NCI-H146 treated with DMSO at 0.1 percent for 48 hours (cell line): Measurements from ENCODE around the gene TXNDC2.
"Not testable (repeated sequence)": the region's sequence is repeated elsewhere in the genome, so short reads cannot be mapped to it uniquely, and the experiment has no call there.

ENCODE experiments used
- DNase-seq: peaks from one replicate; lab custom pipeline; 2025; ENCODE audit not compliant: unreplicated experiment; lab: John Stamatoyannopoulos, UW

Gene TXNDC2

DNA sequence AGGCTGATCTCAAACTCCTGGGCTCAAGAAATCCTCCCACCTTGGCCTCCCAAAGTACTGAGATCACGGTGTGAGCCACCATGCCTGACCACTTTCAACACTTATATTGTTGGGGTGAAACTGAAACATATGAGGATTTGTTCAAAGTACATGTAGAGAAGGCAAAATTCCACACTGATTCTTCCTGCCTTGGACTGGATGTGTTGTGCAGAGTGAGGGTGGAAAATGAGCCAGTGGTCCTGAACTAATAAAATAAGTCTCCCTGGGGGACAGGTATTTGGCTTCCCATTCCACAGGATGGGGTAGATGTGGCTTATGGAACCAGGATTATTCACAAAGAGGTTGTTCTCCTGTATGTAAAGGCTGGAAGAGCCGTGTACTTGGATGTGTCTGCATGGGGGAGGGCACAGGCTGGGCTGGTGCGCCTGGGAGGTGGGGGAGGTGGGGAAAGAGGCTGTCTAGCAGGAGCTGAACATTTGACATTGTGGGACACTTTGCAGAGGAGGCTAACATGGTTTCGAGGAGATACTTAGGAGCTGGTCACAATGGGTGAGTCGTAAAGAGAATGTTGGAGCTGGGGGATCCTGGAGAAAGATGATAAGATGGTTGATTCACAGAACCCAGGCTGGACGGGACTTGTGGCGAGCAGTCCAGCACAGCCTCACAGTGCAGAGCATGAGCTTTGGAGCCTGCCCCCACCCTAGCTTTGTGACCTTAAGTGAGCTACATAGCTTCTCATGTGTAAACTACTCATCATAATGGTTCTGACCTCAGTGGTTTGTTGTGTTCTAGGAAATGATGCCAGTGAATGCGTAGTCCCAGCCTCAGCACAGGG lies at the start of gene TXNDC2:
TSS of gene TXNDC2 (plus strand) at position 804 of the 835 bp plus-strand sequence. CDS start 708 bp downstream, outside the sequence.
- DNase-seq: no peak

DNA sequence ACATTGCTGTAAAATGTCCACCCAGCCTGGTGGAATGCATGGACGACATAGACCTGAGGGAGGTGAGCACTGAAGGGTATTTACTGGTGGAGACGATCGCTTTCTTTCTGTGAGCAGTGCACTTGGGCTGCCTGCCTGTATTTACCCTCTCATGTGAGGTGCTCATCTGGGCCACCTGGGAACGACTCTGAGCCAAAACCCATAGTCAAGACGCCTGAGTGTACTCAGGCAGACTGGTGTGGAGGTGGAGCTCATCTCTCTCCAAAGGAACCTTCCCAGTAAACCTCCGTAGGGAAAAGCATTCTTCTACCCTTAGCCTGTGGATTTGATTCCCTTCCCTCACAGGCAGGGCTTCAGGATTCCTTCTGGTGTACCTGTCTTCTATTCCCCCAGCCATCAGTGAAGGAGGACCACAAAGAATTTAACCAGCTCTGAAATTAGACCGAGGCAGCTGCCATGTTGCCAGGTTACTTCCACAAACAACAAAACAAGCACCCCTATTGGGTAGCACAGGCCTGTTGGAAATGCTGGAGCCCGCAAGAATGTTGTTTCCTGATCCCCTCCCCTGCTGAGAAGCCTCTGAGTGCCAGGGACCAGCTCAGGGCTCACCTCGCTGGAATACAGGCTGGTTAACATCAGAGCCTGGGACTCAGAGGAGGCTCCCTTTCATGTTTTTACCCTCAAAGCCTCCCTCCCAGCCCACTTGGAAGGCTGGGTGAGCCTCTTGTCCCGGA lies 47.5 kb upstream of the TXNDC2 start:
- no peak for DNase-seq

DNA sequence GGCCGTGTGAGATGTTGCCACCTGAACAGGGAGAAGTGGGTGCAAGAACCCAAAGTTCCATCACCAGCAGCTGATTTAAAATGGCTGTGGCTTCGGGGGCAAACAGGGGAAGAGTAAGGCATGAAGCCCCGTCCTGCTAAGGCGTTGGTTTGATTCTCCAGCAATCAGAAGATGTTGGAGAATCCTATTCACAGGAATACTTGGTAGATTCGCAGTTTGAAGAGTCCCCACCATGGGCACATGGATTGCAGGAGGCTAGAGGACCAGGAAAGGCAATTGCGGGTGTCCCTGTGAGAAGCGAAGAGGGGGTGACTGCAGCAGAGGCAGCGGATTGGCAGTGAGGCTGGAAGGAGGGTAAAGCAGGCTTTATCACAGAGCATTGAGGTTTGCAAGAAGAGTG lies 46.6 kb upstream of the TXNDC2 start:
- DNase-seq: no peak

DNA sequence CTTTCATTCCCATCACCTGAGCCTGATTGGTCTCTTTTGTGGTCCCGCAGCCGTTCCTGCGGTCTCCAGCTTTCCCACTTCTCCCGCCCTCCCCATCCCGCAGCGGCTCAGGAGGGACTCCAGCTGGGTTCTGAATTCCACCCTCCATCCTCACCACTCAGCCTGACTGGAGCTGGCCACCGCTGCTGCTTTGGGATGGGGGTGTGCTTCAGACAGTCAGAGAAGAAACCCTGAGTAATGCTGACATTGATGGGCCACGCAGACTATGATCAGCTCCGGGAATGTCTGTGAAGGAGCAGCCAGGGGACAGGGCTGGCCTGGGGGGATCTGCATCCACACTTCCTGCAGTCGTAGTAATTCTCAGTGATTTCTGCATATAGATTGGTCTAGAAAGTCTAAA lies 45.9 kb upstream of the TXNDC2 start:
- DNase-seq: no peak

DNA sequence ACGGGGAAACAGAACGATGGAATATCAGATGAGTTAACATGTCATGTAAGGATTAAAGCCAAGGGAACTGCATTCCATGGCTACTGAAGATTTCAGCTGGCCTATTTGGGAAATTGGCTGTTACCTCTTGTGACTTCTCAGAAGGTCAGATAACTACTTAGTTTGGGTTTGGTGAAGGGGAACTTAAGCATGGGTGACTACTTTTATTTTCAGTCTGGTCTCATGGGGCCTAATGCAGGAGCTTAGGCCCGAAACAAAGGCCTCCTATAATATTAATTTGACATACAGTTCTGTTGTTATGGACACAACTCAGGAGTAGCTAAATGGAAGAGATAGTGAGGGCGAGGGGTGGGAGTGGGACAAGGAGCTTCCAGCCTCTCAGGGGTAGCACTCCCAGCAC lies 44.0 kb upstream of the TXNDC2 start:
- DNase-seq: no peak

DNA sequence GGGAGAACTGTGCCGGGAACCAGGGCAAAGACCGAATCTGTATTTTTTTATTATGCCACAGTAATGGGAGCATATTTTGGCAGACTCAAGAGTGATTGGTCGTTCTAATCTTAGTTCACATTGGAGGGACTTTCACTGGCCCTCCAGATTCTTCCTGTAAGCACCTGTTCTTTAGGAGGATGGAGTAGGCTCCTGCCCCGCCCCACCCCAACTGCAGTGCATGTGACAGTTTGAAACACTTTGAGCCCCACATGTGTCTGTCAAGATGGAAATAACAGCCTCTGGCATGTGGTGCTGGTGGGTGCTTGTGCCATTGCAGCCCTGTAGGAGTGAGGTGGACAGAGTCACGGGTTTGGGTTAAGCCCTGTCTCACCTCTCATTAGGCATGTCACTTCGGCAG lies 43.3 kb upstream of the TXNDC2 start:
- DNase-seq: no peak

DNA sequence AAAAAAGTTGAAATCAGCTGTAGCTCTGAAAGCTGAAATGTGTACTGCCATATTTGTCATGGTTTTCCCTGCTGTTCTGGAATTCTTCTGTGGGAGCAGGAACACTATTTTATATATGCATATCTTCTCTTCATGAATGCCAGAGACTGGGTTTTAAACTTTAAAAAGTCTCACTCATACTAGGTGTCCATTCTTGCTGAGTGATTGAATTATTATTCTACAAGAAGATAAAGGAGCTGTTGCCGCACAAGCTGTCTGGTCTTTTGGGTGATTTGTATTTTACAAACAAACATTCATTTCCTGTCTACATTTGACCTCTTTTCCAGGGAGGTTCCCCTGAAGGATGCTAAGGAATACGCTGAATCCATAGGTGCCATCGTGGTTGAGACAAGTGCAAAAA lies 40.5 kb upstream of the TXNDC2 start:
- DNase-seq: no peak

DNA sequence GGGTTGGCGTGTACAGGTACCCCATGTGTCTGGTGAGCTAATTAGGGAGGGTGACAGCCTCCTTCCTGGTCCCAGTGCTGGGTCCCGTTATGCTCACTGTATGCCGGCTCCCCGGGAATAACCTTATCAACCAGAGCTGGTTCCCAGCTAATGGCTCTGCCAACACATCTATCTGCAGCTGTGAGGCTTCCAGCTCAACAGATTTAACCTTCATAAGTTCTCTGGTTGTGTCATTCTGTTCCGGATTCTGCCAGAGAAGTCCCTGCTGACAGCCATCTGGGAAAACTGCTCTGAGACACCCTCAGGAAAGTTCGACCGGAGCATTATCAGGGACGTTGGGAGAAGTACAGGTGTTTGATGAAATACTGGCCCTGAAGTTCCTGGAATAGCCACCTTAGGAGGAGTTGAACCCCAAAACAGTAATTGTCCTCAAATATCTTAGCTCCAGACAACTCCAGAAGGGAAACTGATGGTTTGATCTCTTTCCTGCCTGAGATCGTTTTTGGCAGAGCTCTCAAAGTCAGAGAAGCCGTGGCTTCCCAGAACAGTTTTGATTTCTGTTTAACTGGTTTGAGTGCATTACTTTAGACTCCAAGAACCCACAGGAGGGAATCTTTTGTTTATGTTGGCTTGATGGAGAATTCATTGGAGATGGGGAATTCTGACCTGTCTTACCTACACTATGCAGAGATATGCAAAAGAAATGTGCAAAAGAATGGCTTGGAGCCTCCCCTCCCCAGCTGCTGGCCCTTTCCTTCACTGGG lies 39.4 kb upstream of the TXNDC2 start:
- DNase-seq: no peak

DNA sequence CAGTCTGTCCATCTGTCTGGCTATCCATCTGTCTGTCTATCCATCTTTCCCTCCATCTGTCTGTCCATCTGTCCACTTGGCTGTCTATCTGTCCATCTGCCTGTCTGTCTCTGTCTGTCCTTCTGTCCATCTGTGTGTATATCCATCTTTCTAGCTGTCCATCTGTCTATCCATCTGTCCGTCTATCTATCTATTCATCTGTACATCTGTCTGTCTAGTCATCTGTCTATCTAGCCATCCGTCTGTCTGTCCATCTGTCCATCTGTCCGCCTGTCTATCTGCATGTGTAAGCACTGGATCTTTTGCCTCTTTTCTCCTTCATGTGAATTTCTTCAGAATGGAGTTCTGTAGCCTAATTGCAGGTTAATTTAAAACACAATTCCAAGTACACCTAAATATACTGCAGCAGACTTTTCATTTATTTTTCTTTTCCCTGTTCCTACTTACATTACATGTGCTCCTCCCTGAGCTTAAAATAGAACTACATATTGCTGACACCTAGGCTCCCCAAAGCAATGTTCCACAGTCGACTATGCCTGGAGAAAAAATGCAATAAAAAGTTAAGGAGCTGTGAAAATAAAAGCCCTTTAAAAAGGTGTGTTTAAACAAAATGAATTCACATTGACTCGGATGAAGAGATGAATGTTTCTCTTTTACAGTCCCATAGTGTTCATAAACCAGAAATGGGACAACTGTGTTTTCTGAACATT lies 37.4 kb upstream of the TXNDC2 start:
- DNase-seq: no peak

DNA sequence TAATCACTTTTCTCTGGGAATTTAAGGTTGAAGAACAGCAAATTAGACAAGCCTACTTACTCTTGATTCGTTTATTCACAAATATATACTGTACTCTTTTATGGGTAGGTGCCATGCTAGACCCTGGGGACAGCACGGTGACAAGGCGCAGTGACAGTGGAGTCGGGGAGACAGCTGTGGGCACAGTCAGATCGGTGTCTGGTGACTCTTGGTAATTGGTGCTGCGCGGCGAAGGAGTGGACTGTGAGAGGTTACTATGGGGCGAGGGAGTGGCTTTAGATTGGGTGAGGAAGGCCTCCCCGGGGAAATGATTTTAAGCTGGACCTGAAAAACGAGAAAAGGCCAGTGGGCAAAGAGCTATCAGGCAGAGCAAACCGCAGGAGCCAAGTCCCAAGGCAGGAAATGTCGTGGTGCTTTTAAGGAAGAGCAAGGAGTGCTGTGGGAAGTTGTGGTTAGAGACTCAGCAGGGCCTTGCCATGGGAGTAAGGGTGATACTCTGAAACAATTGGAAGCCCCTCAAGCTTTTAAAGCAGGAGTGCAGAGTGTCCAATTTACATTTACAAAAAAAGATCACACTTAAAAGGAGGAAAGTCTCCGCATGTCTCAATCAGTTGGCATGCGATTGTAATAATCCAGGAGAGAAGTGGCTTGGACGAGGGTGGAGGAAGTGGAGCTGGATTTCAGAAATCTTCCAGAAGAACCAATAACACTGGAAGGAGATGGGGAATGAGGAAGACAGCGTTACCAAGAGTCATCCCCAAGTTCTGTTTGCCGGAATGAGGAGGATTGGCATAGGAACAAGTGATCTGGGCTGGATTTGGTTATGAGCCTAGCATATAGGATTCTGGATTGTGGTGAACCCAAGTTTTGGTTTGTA lies 36.1 kb upstream of the TXNDC2 start:
- DNase-seq: no peak

DNA sequence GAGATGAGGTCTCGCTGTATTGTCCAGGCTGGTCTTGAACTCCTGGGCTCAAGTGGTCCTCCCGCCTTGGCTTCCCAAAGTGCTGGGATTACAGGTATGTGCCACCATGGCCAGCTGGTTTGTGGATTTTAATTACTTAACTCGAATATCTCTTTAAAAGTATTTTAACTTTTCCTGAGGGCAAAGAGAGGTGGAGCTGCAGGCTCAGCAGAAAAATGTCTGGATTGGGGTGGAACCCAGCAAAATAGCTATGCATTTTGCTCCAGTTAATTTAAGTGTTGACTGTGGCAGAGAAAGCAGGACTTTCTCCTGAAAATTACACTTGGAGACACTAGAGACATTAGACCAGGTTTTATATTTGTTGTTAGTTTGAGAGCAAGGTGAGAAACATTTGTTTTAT lies 35.5 kb upstream of the TXNDC2 start:
- DNase-seq: no peak

DNA sequence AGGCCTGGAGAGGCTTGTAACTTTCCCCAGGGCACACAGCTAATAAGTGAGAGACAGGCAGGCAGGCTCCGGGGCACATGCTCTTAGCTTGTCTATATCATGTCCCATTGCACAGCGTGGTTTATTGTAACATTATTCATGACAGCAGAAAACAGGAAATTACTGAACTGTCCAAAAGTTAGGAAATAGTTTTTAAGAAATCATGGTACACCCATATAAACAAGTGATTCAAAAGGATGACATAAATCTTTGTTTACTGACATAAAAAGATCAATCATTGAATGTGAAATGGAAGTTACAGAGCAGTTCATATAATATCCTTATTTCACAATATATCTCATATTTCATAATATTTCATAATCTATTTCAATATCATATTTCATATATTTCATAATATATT lies 34.3 kb upstream of the TXNDC2 start:
- DNase-seq: no peak

DNA sequence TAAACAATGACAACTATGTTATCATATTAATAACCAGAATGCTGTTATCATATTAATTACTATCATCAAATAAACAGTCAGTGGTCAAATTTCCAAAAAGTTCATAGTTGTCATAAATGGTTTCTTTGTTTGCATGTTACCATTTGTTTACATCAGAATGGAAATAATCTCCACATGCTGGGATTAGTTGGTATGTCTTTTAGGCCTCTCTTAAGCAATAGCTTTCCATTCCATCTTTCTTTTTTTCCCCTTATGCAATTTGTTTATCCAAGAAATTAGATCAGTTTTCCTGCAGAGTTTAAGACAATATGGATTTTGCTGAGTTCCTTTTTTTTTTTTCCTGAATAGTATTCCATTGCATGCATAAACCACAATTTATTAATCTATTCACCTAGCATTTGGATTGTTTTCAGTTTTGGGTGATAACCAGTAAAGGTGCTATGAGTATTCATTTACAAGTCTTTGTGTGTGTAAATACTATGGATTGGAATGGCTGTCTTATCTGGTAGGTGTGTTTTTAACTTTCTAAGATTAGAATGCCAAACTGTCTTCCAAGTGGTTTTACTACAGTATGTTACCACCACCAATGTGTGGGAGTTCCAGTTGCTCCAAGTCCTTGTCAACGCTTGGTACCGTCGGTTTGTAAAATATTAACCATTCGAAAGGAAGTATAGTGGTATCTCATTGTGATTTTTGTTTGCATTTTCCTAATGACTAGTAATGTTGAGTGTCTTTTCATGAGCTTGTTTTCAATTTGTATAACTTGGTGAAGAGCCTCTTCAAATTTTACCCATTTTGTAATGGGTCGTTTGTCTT lies 33.3 kb upstream of the TXNDC2 start:
- DNase-seq: no peak

DNA sequence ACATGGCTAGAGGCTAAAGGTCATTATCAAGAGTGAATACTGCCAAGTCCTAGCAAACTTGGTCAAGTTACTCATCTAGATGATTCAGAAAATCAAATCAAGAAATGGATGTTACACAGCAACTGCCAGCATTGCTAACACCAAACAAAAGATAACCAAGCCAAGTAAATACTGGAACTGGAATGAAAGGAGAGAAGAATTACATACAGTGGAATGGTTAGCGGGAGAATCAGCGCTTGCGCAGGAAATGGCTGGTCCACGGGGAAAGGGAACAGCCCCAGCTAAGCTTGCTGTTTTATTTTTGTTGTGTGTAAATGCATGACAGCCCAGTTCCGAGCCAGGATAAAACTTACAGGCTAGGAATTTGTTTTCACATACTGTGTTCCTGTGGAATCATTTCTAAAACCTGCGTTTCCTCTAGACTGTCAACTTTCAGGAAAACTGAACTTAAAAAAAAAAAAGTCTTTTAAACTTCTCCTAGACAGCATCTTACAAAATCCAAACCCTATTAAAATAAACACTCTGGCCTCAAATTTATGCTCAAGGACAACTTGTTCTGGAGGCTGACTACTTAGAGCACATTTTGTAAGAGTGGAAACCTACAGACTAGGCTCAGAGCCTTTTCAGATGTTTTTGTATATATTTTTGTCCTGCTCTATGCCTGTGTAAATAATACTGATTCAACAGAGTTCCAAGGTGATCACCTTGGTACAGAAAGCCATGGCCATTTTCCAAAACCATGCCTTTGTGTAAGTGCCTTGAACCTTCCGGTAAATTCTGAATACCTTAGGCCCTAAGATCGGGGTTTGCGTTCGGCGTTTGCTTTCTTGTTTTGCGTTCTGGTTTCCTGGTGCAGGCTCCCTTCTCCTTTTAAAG lies 30.7 kb upstream of the TXNDC2 start:
- no peak for DNase-seq

DNA sequence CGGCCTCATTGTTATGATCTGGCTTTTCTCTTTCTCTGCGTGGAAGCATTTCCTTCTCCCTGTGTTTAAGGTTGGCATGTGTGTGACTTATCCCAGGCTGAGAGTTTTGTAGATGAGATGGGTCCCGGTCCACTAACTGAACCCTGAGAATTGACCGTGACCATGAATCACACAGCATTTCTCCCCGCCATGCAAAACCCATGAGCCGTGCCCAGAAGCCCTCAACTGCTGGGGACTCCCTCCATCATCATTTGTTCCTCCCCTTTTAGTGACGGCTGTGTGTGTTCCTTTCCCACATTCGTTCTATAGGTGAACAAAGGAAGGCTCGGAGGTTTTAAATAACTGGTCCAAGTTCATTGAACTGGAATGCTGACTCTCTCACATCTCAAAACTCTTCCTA lies 30.1 kb upstream of the TXNDC2 start:
- no peak for DNase-seq

DNA sequence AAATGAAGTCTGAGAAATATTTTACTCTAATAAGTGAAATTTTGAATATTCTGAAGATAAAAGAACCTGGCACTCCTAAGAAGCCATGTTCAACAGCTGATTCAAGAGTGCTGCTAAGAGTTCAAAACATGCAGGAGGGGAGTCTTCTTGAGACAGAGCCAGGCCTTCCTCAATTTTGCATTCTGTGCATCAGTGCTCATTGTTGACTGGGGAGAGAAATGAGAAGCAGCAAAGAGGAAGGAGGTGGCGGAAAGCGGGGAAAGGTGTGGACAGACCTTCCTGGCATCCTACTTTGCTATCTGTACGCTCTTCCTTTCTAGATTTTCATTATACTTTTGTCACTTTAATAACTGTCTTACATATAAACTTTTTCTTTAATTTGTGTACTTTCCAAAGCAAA lies 29.7 kb upstream of the TXNDC2 start:
- DNase-seq: no peak

DNA sequence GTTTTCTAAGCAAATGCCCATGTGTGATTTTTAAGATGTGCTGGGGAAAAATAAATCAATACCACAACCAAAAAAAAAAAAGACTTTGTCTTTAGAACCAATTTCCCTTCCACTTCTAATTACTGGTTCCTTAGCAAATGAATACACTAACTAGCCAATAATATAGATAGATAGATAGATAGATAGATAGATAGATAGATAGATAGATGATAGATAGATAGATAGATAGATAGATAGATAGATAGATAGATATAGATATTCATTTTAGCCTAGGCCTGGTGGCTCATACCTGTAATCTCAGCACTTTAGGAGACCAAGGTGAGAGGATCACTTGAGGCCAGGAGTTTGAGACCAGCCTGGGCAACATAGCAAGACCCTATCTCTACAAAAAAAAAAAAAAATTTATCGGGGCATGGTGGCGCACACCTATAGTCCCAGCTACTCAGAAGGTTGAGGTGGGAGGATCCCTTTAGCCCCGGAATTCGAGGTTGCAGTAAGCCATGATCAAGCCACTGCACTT lies 28.2 kb upstream of the TXNDC2 start:
- not testable (repeated sequence) for DNase-seq

DNA sequence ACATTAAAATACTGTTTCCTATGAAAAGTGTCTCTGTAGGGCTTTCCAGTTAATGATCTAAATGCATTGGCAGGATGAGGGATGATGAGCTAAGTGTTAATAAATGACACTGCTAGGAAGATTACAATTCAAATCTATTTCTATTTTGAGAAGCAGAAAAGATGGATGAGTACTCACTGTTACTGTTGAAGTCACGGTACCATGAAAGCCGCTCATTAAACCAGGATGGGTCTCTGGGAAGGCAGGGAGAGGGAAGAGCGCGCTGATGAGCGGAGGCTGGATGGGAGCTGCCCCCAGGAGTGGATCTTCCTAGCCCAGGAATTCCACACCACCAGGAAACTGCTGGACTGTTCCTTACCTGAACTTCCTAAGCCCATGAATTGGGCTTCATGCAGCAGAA lies 27.1 kb upstream of the TXNDC2 start:
- no peak for DNase-seq
